Right lung (tissue), 5 donors: ENCODE measurements around the gene TSPOAP1. TPM values are rescaled to one million over a fixed set of nuclear protein-coding genes. Genes with fewer than 3 reads are reported as not detected.

Experiments
- DNase-seq, 2 donors: peaks; one replicate each; pipeline ENCODE4 v3.0.0-alpha.2; 2013
- polyA plus RNA-seq, 5 donors: library from polyadenylated mRNA; unstranded; fragments of 120-200 nt; gene quantifications; one replicate each; pipeline versions ENCODE4 v1.2.1 to v1.2.3, GENCODE V29; 2013; ENCODE audit warnings: inconsistent platforms in 1 of 5, low replicate concordance in 1 of 5; ENCODE audit not compliant: insufficient read length in 5 of 5, insufficient read depth in 1 of 5

TSPOAP1 gene
- polyA plus RNA-seq, 5 donors = 43.0 to 63.3 (median 55.4) TPM

GRCh38 chr17:58279736-58280479 is 48.7 kb downstream of the TSPOAP1 start:
- DNase-seq = no peak

GRCh38 chr17:58279016-58279711 is 49.4 kb downstream of the TSPOAP1 start:
- DNase-seq = peak; percentile 61 to 62

GRCh38 chr17:58278661-58279015 is 50.0 kb downstream of the TSPOAP1 start:
- DNase-seq = no peak

GRCh38 chr17:58277802-58278595 is 50.6 kb downstream of the TSPOAP1 start:
- DNase-seq = no peak

DNA sequence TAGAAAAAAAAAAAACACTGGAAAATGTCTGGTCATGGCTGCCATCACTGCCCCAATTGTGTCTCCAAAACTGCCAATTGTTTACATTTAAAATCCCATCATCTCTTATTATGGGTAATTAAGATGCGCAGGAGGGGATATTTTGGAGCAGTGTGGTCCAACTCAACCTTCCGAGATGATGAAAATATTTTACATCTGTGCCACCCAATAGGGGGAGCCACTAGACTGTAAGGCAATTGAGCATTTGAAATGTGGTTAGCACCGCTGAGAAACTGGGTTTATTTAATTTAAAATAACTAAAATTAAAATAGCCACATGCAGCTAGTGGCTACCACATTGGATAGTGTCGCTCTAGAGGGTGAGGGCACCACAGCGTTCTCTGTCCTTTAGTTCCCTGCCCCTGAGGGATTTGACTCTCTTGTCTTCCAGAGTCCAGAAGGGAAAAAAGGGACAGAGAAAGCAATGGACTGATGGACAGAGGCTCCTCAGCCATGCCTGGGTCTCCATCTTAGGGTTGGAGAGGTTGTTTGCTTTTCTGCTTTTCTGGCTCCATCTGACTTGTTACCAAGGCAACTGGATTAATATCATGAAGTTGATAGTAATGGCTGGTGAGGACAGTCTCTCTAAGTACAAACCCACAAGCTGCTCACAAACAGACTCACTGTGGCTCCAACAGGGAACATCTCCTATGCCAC is 51.3 kb downstream of the TSPOAP1 start:
- DNase-seq = no peak

GRCh38 chr17:58276423-58276822 is 52.2 kb downstream of the TSPOAP1 start:
- DNase-seq = no peak

DNA sequence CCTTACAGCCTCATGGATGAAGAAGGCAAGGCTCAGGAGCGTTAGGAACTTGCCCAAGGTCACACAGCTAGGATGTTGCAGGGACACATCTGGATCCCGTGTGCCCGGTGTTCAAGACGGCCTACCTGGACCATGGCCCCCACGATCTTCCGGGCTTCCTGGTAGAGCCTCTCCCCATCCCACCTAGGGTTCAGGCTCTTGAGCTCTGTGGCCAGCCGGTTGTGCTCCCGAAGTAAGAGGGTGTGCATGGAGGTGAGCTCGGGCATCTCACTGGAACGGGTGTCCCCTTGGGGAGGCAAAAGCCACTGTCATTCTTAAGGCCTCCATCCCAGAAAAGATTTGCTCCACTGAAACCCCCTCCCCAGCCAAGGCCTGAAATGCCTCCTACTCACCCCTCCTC is 53.2 kb downstream of the TSPOAP1 start:
- no peak for DNase-seq

- no peak for DNase-seq
These were observed 55.0 kb downstream of the TSPOAP1 start for GRCh38 chr17:58273453-58274104.

- DNase-seq = no peak
These were observed 56.0 kb downstream of the TSPOAP1 start for GRCh38 chr17:58272367-58273280.

- no peak for DNase-seq
These were observed 57.2 kb downstream of the TSPOAP1 start for GRCh38 chr17:58271216-58271931.

GRCh38 chr17:58270476-58271215 is 57.9 kb downstream of the TSPOAP1 start:
- no peak for DNase-seq

GRCh38 chr17:58269557-58270291 is 58.9 kb downstream of the TSPOAP1 start:
- no peak for DNase-seq

DNA sequence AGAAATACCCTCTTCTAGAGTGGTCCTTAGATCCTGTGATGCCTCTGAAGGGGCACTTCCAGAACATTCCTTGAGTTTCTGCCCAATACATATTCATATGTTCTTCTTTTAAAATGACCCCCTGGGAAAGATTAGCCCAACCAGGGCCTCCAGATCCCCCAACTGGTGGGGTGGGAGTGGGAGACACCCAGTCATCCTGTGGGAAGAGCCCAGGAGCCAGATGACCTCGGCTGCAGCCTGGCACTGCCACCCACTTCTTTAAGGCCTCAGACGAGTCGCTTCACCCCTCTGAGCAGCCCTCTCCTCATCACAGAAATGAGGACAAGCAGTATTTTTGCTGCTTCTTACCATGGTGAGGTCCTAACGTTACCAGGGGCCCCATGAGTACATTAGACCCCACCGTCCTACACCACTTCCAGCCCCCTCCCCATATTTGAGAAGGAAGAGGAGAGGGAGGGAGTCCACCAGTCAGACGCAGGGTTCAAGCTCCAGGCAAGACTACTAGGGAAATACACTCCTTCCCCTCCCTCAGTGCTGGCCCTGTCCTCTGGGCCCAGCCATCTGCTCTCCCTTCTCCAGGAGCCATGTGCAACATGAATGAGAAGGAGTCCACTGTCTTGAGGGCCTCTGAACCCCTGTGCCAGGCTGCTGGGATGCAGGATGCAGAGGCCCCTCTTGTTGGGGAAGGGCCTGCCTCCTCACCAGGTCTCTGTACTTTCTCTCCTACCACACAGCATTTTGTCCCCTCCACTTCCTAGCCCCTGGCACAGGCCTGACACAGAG is 59.6 kb downstream of the TSPOAP1 start:
- no peak for DNase-seq

DNA sequence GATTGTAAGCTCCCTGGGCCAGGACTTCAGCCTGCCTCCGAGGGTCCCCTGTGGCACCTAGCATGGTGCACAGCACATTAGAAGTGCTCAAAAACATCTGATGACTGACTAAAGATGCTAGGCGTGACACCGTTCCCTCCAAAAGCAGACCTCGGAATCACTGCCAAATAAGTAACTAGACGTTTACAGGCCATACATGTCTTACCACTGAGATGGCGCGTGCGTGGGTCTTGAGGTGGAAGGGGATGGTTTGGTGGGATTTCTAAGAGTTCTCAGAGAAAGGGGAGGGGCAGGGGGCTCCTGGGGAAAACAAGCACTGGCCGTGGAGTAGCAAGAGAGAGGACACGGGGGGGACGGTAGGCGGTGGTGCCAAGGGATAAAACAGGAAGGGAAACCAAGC is 60.3 kb downstream of the TSPOAP1 start:
- DNase-seq = no peak

DNA sequence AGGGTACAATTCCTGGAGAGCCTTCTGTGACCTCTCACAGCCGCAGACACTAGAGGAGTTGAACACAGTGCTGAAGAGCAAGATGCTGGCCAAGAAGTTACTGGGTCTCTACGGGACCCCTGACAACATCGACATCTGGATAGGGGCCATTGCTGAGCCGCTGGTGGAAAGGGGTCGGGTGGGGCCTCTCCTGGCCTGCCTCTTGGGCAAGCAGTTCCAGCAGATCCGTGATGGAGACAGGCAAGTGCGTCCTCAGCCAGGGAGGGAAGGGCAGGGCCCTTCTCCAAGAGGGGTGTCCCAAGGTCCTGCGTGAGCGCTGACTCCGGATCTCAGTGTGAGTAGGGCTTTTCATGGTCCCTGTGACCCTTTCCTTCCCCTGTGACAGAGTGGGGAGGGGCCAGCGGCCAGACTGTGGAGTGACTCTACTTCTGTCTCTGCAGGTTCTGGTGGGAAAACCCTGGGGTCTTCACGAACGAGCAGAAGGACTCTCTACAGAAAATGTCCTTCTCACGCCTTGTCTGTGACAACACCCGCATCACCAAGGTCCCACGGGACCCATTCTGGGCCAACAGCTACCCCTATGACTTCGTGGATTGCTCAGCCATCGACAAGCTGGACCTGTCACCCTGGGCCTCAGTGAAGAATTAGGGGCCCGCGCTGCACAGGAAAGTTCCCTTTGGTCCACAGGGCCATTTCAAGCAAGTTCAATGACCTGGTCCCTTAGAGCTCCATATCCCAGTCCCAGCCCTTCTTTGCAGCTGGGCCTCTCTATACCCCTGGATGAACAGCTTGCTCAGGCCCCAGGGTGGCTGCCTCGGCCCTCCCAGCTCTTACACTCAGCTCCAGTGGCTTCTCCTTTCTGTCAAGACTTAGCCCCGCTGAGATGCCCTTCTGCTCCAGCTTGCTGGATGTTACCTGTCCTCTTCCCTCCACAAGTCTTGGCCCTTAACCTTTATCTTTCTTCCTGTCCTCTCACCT is 61.0 kb downstream of the TSPOAP1 start:
- DNase-seq = no peak
